ENCODE measurements around the gene GLRX3. TPM values are rescaled to one million over a fixed set of nuclear protein-coding genes. Genes with fewer than 3 reads are reported as not detected.
"Not testable (repeated sequence)": the region's sequence is repeated elsewhere in the genome, so short reads cannot be mapped to it uniquely, and the experiment has no call there.

GLRX3 gene
- total RNA-seq, 2 experiments from 2014 or later: 112 to 113 TPM

DNA sequence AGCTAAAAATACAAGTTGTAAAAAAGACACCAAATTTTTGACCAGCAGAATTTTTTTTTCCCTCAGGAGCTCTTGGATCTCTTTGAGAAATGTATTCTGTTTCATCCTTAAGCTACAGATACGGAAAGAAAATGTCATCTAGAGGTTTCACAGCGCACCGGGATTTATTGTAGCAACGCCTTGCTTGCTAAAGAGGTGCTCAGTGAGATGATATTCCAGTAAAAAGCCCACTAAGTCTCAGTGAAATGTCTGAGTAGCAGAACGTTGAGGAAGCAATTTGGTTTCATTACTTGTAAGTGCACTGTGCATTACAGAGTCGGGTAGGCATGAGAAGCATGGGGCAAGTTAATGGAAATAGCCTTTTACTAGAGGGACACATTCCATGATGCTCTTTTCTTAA, 62.5 kb downstream of the GLRX3 start:
- intact Hi-C loops (cut with micrococcal nuclease): no loop called here
- CTCF ChIA-PET: interaction anchor here (0.5 to 1.4 kb wide), 2 partner anchors 8 to 50 kb away, joined by 4 read pairs; no protein-coding TSS in a partner anchor
- H3K4me3 Mint-ChIP-seq: no peak overlapping the region
- no peaks in the 10 kb centered on the region for H3K4me1 Mint-ChIP-seq (ENCODE audit: low read depth)
- no peaks in the 10 kb centered on the region for H3K27me3 Mint-ChIP-seq
- POLR2A ChIA-PET: no interaction called here
- H3K36me3 Mint-ChIP-seq: no peaks in the 10 kb centered on the region
- no peak for DNase-seq
- no peak overlapping the region for H3K27ac Mint-ChIP-seq
- H3K9me3 Mint-ChIP-seq: no peaks in the 10 kb centered on the region

- no peaks in the 10 kb centered on the region for H3K4me1 Mint-ChIP-seq (ENCODE audit: low read depth)
- no peaks in the 10 kb centered on the region for H3K27me3 Mint-ChIP-seq
- CTCF ChIA-PET: interaction anchor here (1.4 kb wide), 1 partner anchor 9 kb away, joined by 4 read pairs; no protein-coding TSS in a partner anchor
- H3K4me3 Mint-ChIP-seq: no peak overlapping the region
- no peaks in the 10 kb centered on the region for H3K36me3 Mint-ChIP-seq
- DNase-seq: no peak
- no peaks in the 10 kb centered on the region for H3K9me3 Mint-ChIP-seq
- POLR2A ChIA-PET: no interaction called here
- H3K27ac Mint-ChIP-seq: no peak overlapping the region
- intact Hi-C loops (cut with micrococcal nuclease): no loop called here
Observed at GRCh38 chr10:130200179-130201042, 64.2 kb downstream of the GLRX3 start.

DNA sequence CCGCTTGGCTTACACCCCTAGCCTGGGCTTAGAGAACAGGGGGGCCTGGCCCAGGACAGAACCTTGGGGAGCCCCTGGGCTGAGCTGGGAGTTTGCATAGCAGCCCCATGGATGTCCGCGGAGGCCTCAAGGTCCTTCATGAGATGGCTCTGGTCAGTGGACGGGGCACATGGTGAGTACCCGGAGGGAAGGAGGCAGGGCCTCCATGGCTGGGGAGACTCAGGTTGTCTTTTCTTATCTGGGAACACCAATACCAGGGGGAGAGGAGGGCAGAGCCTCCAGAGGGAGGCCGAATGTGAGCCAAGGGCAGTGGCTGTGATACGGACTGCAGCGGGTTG, 64.8 kb downstream of the GLRX3 start:
- POLR2A ChIA-PET: no interaction called here
- Mint-ChIP-seq H3K4me1 (ENCODE audit: low read depth) (no peaks in the 10 kb centered on the region), H3K27me3 (no peaks in the 10 kb centered on the region)

GRCh38 chr10:130202150-130202549, 66.0 kb downstream of the GLRX3 start:
- POLR2A ChIA-PET; CTCF ChIA-PET; H3K27ac Mint-ChIP-seq; H3K4me3 Mint-ChIP-seq; H3K9me3 Mint-ChIP-seq; H3K4me1 Mint-ChIP-seq (ENCODE audit: low read depth); intact Hi-C loops (cut with micrococcal nuclease); H3K36me3 Mint-ChIP-seq; H3K27me3 Mint-ChIP-seq; DNase-seq: not testable (repeated sequence)

More for the DNA sequence above, 64.8 kb downstream of the GLRX3 start:
- Mint-ChIP-seq H3K9me3 (no peaks in the 10 kb centered on the region), H3K4me3 (no peak overlapping the region), H3K27ac (no peak overlapping the region), H3K36me3 (no peaks in the 10 kb centered on the region)
- DNase-seq: no peak
- intact Hi-C loops (cut with micrococcal nuclease): no loop called here
- CTCF ChIA-PET: no interaction called here

DNA sequence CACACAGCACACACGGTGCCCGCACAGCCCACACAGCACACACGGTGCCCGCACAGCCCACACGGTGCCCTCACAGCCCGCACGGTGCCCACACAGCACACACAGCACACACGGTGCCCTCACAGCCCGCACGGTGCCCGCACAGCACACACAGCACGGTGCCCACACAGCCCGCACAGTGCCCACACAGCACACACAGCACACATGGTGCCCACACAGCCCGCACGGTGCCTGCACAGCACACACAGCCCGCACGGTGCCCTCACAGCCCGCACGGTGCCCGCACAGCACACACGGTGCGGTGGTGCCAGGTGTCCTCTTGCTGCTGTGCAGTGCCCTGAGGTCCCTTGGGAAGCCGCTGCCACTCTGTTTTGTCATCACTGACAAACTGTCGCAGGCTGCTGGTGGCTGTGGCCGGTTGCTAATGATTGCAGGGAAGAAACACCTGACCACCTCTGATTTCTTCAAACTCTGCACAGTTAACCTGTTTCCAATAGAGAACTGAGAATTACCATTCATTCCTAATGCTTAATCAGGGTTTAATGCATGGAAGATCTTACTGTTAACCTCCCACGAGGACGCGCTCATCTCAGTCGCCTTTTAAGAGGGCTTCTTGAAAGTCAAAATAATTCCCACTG, 66.9 kb downstream of the GLRX3 start:
- Mint-ChIP-seq H3K4me3 (no peak overlapping the region), H3K4me1 (ENCODE audit: low read depth) (no peaks in the 10 kb centered on the region), H3K36me3 (no peaks in the 10 kb centered on the region), H3K27ac (no peak overlapping the region), H3K9me3 (no peaks in the 10 kb centered on the region), H3K27me3 (no peaks in the 10 kb centered on the region)
- intact Hi-C loops (cut with micrococcal nuclease): no loop called here
- DNase-seq: no peak
- ChIA-PET CTCF (no interaction called here), POLR2A (no interaction called here)

DNA sequence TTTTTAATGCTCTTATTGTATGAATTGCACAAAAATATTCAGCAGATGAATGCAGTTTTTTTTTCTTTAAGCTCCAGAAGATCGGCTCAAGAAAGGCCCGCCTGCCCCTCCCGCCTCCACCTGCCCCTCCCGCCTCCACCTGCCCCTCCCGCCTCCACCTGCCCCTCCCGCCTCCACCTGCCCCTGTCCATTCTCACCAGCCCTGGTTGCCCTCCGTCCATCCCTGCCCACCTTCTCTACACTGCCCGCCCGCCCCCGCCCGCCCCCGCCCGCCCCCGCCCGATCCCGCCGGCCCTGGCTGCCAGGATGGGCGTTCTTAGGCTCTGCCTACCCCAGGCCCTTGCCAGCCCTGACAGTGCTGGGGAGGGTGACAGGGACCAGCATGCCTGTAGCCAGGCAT, 67.4 kb downstream of the GLRX3 start:
- no peak for DNase-seq
- no peaks in the 10 kb centered on the region for H3K36me3 Mint-ChIP-seq
- no peaks in the 10 kb centered on the region for H3K27me3 Mint-ChIP-seq
- CTCF ChIA-PET: no interaction called here
- H3K27ac Mint-ChIP-seq: no peak overlapping the region
- POLR2A ChIA-PET: no interaction called here
- intact Hi-C loops (cut with micrococcal nuclease): no loop called here
- no peak overlapping the region for H3K4me3 Mint-ChIP-seq
- H3K4me1 Mint-ChIP-seq (ENCODE audit: low read depth): no peaks in the 10 kb centered on the region
- no peaks in the 10 kb centered on the region for H3K9me3 Mint-ChIP-seq

DNA sequence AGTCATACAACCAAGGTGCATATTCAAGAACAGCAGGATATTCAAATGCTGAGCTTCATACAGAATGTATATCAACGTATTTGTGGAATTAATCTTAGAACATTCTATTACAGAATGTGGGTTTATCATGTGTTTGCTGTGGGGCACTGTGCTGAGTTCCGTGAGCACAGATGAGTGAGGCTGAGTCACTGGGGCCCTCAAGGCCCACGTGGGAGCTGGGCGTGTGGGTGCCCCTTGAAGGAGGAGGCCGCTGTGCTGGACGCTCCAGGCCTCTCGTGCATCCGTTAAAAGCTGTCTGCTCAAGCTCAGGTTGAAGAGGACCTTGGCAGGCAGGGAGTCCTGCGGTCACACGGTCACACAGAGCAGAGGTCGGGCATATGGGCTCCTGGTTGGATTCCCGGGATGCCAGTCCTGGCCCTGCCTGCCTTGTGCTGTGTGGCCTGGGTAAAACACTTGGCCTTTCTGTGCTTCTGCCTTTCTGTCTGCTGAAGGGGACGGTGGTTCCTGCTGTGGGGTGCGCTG, 70.1 kb downstream of the GLRX3 start:
- no peak for DNase-seq
- no peaks in the 10 kb centered on the region for H3K4me1 Mint-ChIP-seq (ENCODE audit: low read depth)
- H3K27me3 Mint-ChIP-seq: no peaks in the 10 kb centered on the region
- H3K27ac Mint-ChIP-seq: no peak overlapping the region
- no peak overlapping the region for H3K4me3 Mint-ChIP-seq
- intact Hi-C loops (cut with micrococcal nuclease): no loop called here
- H3K9me3 Mint-ChIP-seq: no peaks in the 10 kb centered on the region
- no peaks in the 10 kb centered on the region for H3K36me3 Mint-ChIP-seq
- CTCF ChIA-PET: no interaction called here
- POLR2A ChIA-PET: no interaction called here

DNA sequence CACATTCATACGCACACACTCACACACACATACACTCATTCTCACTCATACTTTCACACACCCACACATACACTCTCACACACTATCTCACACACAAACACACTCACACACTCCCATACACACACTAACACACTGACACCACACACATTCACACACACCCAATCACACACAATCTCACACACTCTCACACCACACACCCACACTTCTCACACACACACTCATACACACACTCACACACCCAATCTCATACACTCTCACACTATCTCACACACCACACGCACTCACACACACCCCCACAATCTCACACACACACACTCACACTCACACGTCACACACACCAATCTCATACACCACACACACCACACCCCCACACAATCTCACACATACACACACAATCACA, 71.0 kb downstream of the GLRX3 start:
- no peak overlapping the region for H3K27ac Mint-ChIP-seq
- ChIA-PET POLR2A (no interaction called here), CTCF (no interaction called here)
- H3K4me3 Mint-ChIP-seq: no peak overlapping the region
- no peak for DNase-seq
- intact Hi-C loops (cut with micrococcal nuclease): no loop called here
- H3K9me3 Mint-ChIP-seq: no peaks in the 10 kb centered on the region
- H3K36me3 Mint-ChIP-seq: no peaks in the 10 kb centered on the region
- no peaks in the 10 kb centered on the region for H3K4me1 Mint-ChIP-seq (ENCODE audit: low read depth)
- H3K27me3 Mint-ChIP-seq: no peaks in the 10 kb centered on the region

DNA sequence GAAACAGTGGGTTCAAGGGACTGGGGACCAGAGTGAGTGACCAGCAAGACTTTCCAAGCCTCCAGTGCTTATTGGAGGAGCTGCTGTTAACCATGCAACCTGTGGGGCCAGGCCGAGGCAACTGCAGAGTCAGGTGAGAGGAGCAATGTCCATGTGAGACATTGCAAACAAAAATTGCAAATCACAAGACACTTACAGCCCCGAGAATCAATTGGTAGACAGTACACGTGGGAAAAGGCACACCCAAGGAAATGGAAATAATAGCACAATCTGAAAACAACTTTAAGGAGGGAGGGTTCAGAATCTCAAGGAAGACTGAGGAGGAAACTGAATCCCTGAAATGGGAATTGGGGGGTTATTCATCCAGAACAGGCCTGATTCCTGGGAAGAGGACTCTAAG, 72.6 kb downstream of the GLRX3 start:
- Mint-ChIP-seq H3K36me3 (no peaks in the 10 kb centered on the region), H3K27me3 (no peaks in the 10 kb centered on the region), H3K27ac (no peak overlapping the region), H3K9me3 (no peaks in the 10 kb centered on the region), H3K4me1 (ENCODE audit: low read depth) (no peaks in the 10 kb centered on the region), H3K4me3 (no peak overlapping the region)
- intact Hi-C loops (cut with micrococcal nuclease): no loop called here
- CTCF ChIA-PET: no interaction called here
- POLR2A ChIA-PET: no interaction called here
- DNase-seq: no peak

- no peak for DNase-seq
- Mint-ChIP-seq H3K4me1 (ENCODE audit: low read depth) (no peaks in the 10 kb centered on the region), H3K36me3 (no peaks in the 10 kb centered on the region), H3K27ac (no peak overlapping the region), H3K4me3 (no peak overlapping the region), H3K9me3 (peaks cover 4% of the 10 kb centered on the region), H3K27me3 (no peaks in the 10 kb centered on the region)
- ChIA-PET CTCF (no interaction called here), POLR2A (no interaction called here)
- intact Hi-C loops (cut with micrococcal nuclease): no loop called here
Observed at GRCh38 chr10:130212746-130213145, 76.6 kb downstream of the GLRX3 start.

- Mint-ChIP-seq H3K36me3 (no peaks in the 10 kb centered on the region), H3K9me3 (peaks cover 4% of the 10 kb centered on the region), H3K27ac (no peak overlapping the region), H3K4me1 (ENCODE audit: low read depth) (no peaks in the 10 kb centered on the region), H3K4me3 (no peak overlapping the region), H3K27me3 (no peaks in the 10 kb centered on the region)
- intact Hi-C loops (cut with micrococcal nuclease): no loop called here
- DNase-seq: no peak
- ChIA-PET POLR2A (no interaction called here), CTCF (no interaction called here)
Observed at GRCh38 chr10:130213286-130214080, 77.3 kb downstream of the GLRX3 start.

DNA sequence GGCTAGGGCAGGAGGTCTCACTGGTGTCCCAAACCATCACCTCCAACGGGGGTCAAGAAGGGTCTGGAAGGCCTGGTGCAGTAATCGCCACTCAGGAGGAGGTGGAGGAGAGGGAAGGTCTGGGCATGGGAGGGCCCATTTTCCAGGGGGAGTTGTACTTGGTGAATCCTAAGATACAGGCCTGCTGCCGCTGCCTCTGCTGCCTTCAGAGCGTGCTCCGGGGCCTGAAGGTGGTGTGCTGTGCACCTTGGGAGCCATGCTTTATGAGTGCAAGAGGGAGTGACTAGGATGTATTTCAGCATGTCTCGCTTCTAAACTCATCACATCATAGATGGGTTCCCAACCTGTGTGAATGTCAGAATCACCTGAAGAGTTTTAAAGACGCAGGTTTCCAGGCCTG, 78.2 kb downstream of the GLRX3 start:
- Mint-ChIP-seq H3K36me3 (no peaks in the 10 kb centered on the region), H3K27me3 (no peaks in the 10 kb centered on the region), H3K27ac (no peak overlapping the region), H3K4me1 (ENCODE audit: low read depth) (no peaks in the 10 kb centered on the region), H3K9me3 (peaks cover 4% of the 10 kb centered on the region), H3K4me3 (no peak overlapping the region)
- intact Hi-C loops (cut with micrococcal nuclease): no loop called here
- no peak for DNase-seq
- ChIA-PET CTCF (no interaction called here), POLR2A (no interaction called here)
